ENCODE results near the gene LAMA2. TPM values are rescaled to one million over a fixed set of nuclear protein-coding genes. Genes with fewer than 3 reads are reported as not detected.

LAMA2 gene
- total RNA-seq, 6 experiments from 2014 or later, result 2.9 to 12.1 (median 6.2) TPM

DNA sequence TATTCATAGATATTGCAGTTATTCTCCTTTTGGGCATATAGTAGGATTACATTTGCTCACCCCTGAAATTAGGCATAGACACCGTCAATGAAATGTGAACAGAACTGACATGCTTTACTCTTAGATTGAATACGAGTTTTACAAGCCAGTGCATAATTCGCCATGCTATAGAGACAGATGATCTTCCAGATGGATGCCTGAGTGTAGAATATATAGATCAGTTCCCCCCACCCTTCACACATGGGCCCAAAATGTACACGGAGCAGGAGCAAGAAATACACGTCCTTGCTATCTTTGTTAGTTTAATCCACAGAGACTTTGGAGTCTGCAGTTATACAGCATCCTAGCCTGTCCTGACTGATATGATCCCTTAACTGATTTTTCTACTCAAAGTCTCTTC, 47.4 kb downstream of the LAMA2 start:
- H3K4me3 ChIP-seq, result no peak overlapping the region

DNA sequence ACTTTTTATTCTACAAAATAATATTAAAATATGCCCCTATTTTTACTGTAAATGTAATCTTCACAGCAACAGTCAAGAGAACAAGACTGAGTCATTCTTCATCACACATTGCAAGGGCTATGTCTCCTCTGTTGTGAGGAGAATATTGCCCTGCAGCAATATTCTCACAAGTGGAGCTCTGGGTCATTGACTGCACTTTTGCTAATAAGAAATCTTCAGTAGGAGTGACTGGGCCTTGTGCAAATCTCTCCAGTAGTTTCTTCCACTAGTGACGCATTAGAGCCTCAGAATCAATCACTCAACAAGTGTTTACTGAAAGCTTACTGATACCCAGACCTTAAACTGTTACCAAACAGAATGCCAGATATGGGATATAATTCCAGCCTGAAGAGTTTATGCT, 49.1 kb downstream of the LAMA2 start:
- DNase-seq, result no peak
- Histone ChIP-seq H3K4me1 (no peaks in the 10 kb centered on the region), H3K27ac (no peak overlapping the region), H3K4me3 (no peak overlapping the region), H3K27me3 (no peaks in the 10 kb centered on the region), H3K36me3 (no peaks in the 10 kb centered on the region), H3K9me3 (no peaks in the 10 kb centered on the region)
- intact Hi-C loops (cut with DNase I), result no loop called here
- WGBS (ENCODE audit: insufficient coverage, low coverage, low lambda C conversion rate, missing lambda C conversion rate), result 29% methylated on average over 1 of the region's 1 CpG
- no peak for TF ChIP-seq POLR2A (IDR thresholded peaks at IDR 0.05)
- no peak for TF ChIP-seq CTCF (IDR thresholded peaks at IDR 0.05)
- no peak for ATAC-seq

More for the DNA sequence above, 47.4 kb downstream of the LAMA2 start:
- H3K36me3 ChIP-seq, result no peaks in the 10 kb centered on the region
- no peak for ATAC-seq
- no peaks in the 10 kb centered on the region for H3K4me1 ChIP-seq
- no peak overlapping the region for H3K27ac ChIP-seq
- no peak for DNase-seq
- 73% methylated on average over 5 of the region's 5 CpGs for WGBS (ENCODE audit: insufficient coverage, low coverage, low lambda C conversion rate, missing lambda C conversion rate)
- no peaks in the 10 kb centered on the region for H3K27me3 ChIP-seq
- no peaks in the 10 kb centered on the region for H3K9me3 ChIP-seq
- TF ChIP-seq POLR2A (IDR thresholded peaks at IDR 0.05) (no peak), CTCF (IDR thresholded peaks at IDR 0.05) (no peak)
- intact Hi-C loops (cut with DNase I), result no loop called here

DNA sequence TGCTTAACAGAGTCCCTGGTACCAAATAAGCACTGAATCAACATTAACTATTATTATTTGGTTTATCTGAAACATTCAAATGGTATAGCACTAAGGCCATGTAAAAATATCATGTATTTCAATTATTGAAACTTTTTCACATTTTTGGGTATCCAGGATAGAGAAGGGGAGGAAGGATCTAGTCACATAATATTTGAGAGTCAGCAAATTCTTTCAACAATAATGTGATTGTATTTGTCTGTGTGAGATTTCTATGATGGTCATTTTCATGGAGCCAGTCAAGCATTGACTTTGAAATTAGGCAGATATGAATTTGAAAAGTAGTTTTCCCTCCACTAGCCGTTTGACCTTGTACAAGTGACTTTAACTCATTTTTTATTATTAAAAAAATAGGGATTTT, 67.9 kb downstream of the LAMA2 start:
- WGBS (ENCODE audit: insufficient coverage, low coverage, low lambda C conversion rate, missing lambda C conversion rate), result 7% methylated on average over 1 of the region's 1 CpG
- TF ChIP-seq CTCF (IDR thresholded peaks at IDR 0.05), result no peak
- TF ChIP-seq POLR2A (IDR thresholded peaks at IDR 0.05), result no peak
- DNase-seq (no peak), ATAC-seq (no peak)
- Histone ChIP-seq H3K27me3 (no peaks in the 10 kb centered on the region), H3K4me3 (no peak overlapping the region), H3K27ac (no peak overlapping the region), H3K4me1 (no peaks in the 10 kb centered on the region), H3K9me3 (no peaks in the 10 kb centered on the region), H3K36me3 (no peaks in the 10 kb centered on the region)
- intact Hi-C loops (cut with DNase I), result no loop called here

DNA sequence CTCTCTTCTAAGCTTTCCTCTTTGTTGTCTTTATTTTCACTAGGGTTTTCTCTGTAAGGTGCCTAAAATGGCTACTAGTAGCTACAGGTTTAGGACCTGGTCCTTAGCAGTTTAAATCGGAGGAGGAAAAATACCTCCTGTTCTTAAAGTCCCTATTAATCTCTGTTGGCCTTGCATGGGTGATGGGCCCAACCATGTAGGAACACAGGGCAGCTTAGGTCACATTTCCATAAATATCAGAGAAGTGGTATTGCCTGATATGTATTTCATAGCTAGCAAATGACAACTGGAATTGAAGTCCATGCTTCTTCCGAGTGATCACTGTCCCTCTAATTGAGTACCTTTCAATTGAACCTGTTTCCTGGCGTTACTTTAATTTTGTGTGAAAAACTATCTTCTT, 70.0 kb downstream of the LAMA2 start:
- 74% methylated on average over 3 of the region's 3 CpGs for WGBS (ENCODE audit: insufficient coverage, low coverage, low lambda C conversion rate, missing lambda C conversion rate)
- Histone ChIP-seq H3K9me3 (no peaks in the 10 kb centered on the region), H3K4me3 (no peak overlapping the region), H3K36me3 (no peaks in the 10 kb centered on the region), H3K4me1 (no peaks in the 10 kb centered on the region), H3K27ac (no peak overlapping the region), H3K27me3 (no peaks in the 10 kb centered on the region)
- DNase-seq, result no peak
- no peak for ATAC-seq
- no peak for TF ChIP-seq POLR2A (IDR thresholded peaks at IDR 0.05)
- no peak for TF ChIP-seq CTCF (IDR thresholded peaks at IDR 0.05)
- intact Hi-C loops (cut with DNase I), result no loop called here

Measured in right lobe of liver (tissue), 6 donors.